Right ventricle myocardium superior (tissue), 1 donor: ENCODE results near the gene LUZP2. TPM values are rescaled to one million over a fixed set of nuclear protein-coding genes. Genes with fewer than 3 reads are reported as not detected.

Experiments used
- ATAC-seq: fragments of 200-7000 bp; cut with Tn5 transposase; one replicate; pipeline ENCODE4 v1.9.1; 2020; ENCODE audit warnings: mild to moderate bottlenecking; ENCODE audit not compliant: poor library complexity
- DNase-seq: peaks from one replicate; pipeline ENCODE4 v3.0.0-alpha.2; 2020
- intact Hi-C: fragments of 100-400 bp; cut with DNase I; formaldehyde crosslinking; loops from one replicate; pipeline ENCODE4 v1.11.2; 2022
- total RNA-seq: library from RNA; stranded (reverse); fragmentation: NEBNext Ultra II Directional; extraction: Animal tissue kit (Norgen Biotek cat#: 25700); gene quantifications from one replicate; pipeline ENCODE4 v1.2.1, GENCODE V29; 2021
- donor health status: DM: no; HTN: yes; CAD: no; lungs with severe emphysema.

The LUZP2 gene
- total RNA-seq, 1 donor from 2014 or later, result not detected

GRCh38 chr11:24556693-24557092, 59.8 kb downstream of the LUZP2 start:
- DNase-seq, result no peak
- no peak for ATAC-seq
- intact Hi-C loops, result no loop called here

GRCh38 chr11:24559315-24559714, 62.5 kb downstream of the LUZP2 start:
- ATAC-seq (no peak), DNase-seq (no peak)
- intact Hi-C loops, result loop anchor here (2.0 kb wide), 1 partner anchor 67 kb away; no protein-coding TSS in a partner anchor

- no peak for DNase-seq
- ATAC-seq, result no peak
- intact Hi-C loops, result no loop called here
These were observed 63.5 kb downstream of the LUZP2 start for GRCh38 chr11:24560324-24560723.

GRCh38 chr11:24567380-24567779, 70.5 kb downstream of the LUZP2 start:
- intact Hi-C loops, result no loop called here
- no peak for DNase-seq
- no peak for ATAC-seq

GRCh38 chr11:24572376-24572775, 75.5 kb downstream of the LUZP2 start:
- DNase-seq (no peak), ATAC-seq (no peak)
- intact Hi-C loops, result no loop called here

GRCh38 chr11:24574461-24574860, 77.6 kb downstream of the LUZP2 start:
- intact Hi-C loops, result no loop called here
- ATAC-seq, result no peak
- no peak for DNase-seq

- no peak for ATAC-seq
- intact Hi-C loops, result no loop called here
These were observed 78.5 kb downstream of the LUZP2 start for GRCh38 chr11:24575392-24575791.

GRCh38 chr11:24585192-24585591, 88.3 kb downstream of the LUZP2 start:
- DNase-seq, result no peak
- no peak for ATAC-seq
- intact Hi-C loops, result no loop called here

More at GRCh38 chr11:24575392-24575791, 78.5 kb downstream of the LUZP2 start:
- DNase-seq, result no peak

- no peak for ATAC-seq
- intact Hi-C loops, result no loop called here
- DNase-seq, result no peak
These were observed 90.8 kb downstream of the LUZP2 start for GRCh38 chr11:24587635-24588034.

- intact Hi-C loops, result no loop called here
- no peak for ATAC-seq
- no peak for DNase-seq
These were observed 91.2 kb downstream of the LUZP2 start for GRCh38 chr11:24588081-24588480.

GRCh38 chr11:24589064-24589463, 92.2 kb downstream of the LUZP2 start:
- ATAC-seq (no peak), DNase-seq (no peak)
- intact Hi-C loops, result no loop called here

- ATAC-seq (no peak), DNase-seq (no peak)
- intact Hi-C loops, result no loop called here
These were observed 94.4 kb downstream of the LUZP2 start for GRCh38 chr11:24591283-24591682.

- ATAC-seq, result no peak
- intact Hi-C loops, result no loop called here
- no peak for DNase-seq
These were observed 95.5 kb downstream of the LUZP2 start for GRCh38 chr11:24592360-24592759.

- intact Hi-C loops, result no loop called here
- ATAC-seq, result peak; percentile 29
- DNase-seq, result no peak
These were observed 96.5 kb downstream of the LUZP2 start for GRCh38 chr11:24593332-24593731.

GRCh38 chr11:24594401-24594800, 97.5 kb downstream of the LUZP2 start:
- ATAC-seq, result no peak
- no peak for DNase-seq
- intact Hi-C loops, result no loop called here

GRCh38 chr11:24598641-24599040, 101.8 kb downstream of the LUZP2 start:
- intact Hi-C loops, result no loop called here
- no peak for DNase-seq
- no peak for ATAC-seq

- intact Hi-C loops, result no loop called here
- DNase-seq (no peak), ATAC-seq (no peak)
These were observed 112.6 kb downstream of the LUZP2 start for GRCh38 chr11:24609192-24610119.

- intact Hi-C loops, result no loop called here
- ATAC-seq (no peak), DNase-seq (no peak)
These were observed 118.8 kb downstream of the LUZP2 start for GRCh38 chr11:24615451-24616160.

GRCh38 chr11:24617856-24618255, 121.0 kb downstream of the LUZP2 start:
- intact Hi-C loops, result no loop called here
- DNase-seq (no peak), ATAC-seq (no peak)

- ATAC-seq, result no peak
- DNase-seq, result no peak
- intact Hi-C loops, result no loop called here
These were observed 123.0 kb downstream of the LUZP2 start for GRCh38 chr11:24619900-24620299.
